MM.1S (cell line): Measurements from ENCODE around the gene AXL.

Experiments
- DNase-seq: peaks from one replicate; pipeline ENCODE4 v3.0.0-alpha.2; 2015
- H2AFZ ChIP-seq: fragments of 300-600 bp; sonication (generic); 2 replicates; pipeline ENCODE4 v1.6.0; 2016; ENCODE audit warnings: antibody characterized with exemption, low read length
- H3F3A ChIP-seq: fragments of 300-600 bp; sonication (generic); 2 replicates; pipeline ENCODE4 v1.6.1; 2016; ENCODE audit warnings: mild to moderate bottlenecking, antibody characterized with exemption, low read length, moderate library complexity, mixed read lengths; ENCODE audit not compliant: insufficient read depth
- H3K27ac ChIP-seq: fragments of 300-600 bp; sonication (generic); 2 replicates; pipeline ENCODE4 v1.5.1; 2016; ENCODE audit warnings: mild to moderate bottlenecking, low read length
- H3K27me3 ChIP-seq: fragments of 300-600 bp; sonication (generic); replicated peaks from 2 replicates; pipeline ENCODE4 v1.6.0; 2016; ENCODE audit warnings: low read length; ENCODE audit not compliant: insufficient read depth
- H3K36me3 ChIP-seq: fragments of 300-600 bp; sonication (generic); replicated peaks from 2 replicates; pipeline ENCODE4 v1.6.1; 2016; ENCODE audit warnings: mild to moderate bottlenecking, low read length, mixed read lengths; ENCODE audit not compliant: insufficient read depth
- H3K4me1 ChIP-seq: fragments of 300-600 bp; sonication (generic); 2 replicates; pipeline ENCODE4 v1.6.1; 2016; ENCODE audit warnings: low read length, mixed read lengths
- H3K4me2 ChIP-seq: fragments of 300-600 bp; sonication (generic); 2 replicates; pipeline ENCODE4 v1.6.0; 2016; ENCODE audit warnings: low read depth, low read length
- H3K4me3 ChIP-seq: fragments of 300-600 bp; sonication (generic); 2 replicates; pipeline ENCODE4 v1.5.1; 2016; ENCODE audit warnings: low read length, mixed read lengths
- H3K79me2 ChIP-seq: fragments of 300-600 bp; sonication (generic); 2 replicates; pipeline ENCODE4 v1.6.1; 2016; ENCODE audit warnings: mixed run types, low read length, mixed read lengths
- H3K9ac ChIP-seq: fragments of 300-600 bp; sonication (generic); 2 replicates; pipeline ENCODE4 v1.6.1; 2016; ENCODE audit warnings: low read length, mixed read lengths
- H3K9me2 ChIP-seq: fragments of 300-600 bp; sonication (generic); replicated peaks from 2 replicates; pipeline ENCODE4 v1.6.1; 2016; ENCODE audit warnings: mild to moderate bottlenecking, low read length, mixed read lengths; ENCODE audit not compliant: insufficient read depth
- H3K9me3 ChIP-seq: fragments of 300-600 bp; sonication (generic); replicated peaks from 2 replicates; pipeline ENCODE4 v1.6.1; 2016; ENCODE audit warnings: mild to moderate bottlenecking, low read length, mixed read lengths; ENCODE audit not compliant: insufficient read depth
- H4K20me1 ChIP-seq: fragments of 300-600 bp; sonication (generic); 2 replicates; pipeline ENCODE4 v1.6.1; 2016; ENCODE audit warnings: mild to moderate bottlenecking, low read length, moderate library complexity, mixed read lengths; ENCODE audit not compliant: insufficient read depth
- EZH2 ChIP-seq: fragments of 300-600 bp; sonication (generic); optimal IDR thresholded peaks from 2 replicates; pipeline ENCODE3; 2017; ENCODE audit warnings: low read depth, mild to moderate bottlenecking, antibody characterized with exemption, low read length, mixed read lengths
- EZH2phosphoT487 ChIP-seq: fragments of 300-600 bp; sonication (generic); IDR thresholded peaks from 2 replicates; pipeline ENCODE4 v1.6.1; 2018; ENCODE audit warnings: antibody characterized with exemption, low read length
- TF ChIP-seq, protein P1 (sequence below): fragments of 300-600 bp; sonication (generic); IDR thresholded peaks from 2 replicates; pipeline ENCODE4 v1.5.1; 2016; ENCODE audit warnings: antibody characterized with exemption, low read length, mixed read lengths

Gene AXL

DNA sequence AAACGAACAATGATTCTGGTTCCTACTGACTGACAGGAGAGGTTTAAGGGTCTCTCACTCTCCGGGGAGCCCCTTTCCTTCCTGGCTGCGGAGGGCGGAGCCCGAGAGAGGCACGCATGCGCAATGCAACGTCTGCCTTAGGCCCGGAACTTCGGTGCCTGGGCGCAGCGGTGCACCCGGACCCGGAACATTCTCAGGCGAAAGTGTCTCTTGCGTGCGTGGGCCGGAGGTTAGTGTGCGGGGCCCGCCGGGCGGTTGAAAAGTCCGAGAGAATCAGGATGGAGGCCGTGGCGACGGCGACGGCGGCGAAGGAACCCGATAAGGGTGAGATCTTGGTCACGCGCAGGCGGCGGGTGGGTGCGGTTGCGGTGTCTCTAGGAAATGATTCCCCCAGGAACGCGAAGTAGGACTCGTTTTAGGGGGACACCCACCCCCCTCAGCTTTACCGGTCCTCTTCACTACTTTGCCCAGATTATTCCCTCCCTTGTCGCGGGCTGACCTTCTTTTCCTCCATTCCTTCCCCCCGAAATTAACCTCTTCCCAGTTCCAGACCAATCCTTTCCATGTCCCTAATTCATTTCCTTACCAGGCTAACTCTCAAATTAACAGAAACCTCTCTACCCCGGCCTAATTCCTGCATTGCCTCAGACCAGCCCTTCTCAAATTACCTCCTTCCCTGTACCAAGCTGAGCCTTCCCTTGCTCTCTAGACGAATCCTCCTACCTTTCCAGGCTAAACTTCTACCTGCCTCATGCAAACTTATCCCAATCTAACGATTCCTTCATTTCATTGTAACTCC is 91.2 kb downstream of the AXL start, which contains the start of gene CCDC97:
Gene CCDC97 (plus strand): TSS at position 140 of the 799 bp plus-strand sequence. CDS start 139 bp downstream, at position 279.
- no peaks in the 10 kb centered on the region for H4K20me1 ChIP-seq
- peaks cover 32% of the 10 kb centered on the region for H3F3A ChIP-seq
- H3K9me3 ChIP-seq, result no peaks in the 10 kb centered on the region
- peak within 1 kb of the TSS; percentile 96 for H3K9ac ChIP-seq
- H3K4me3 ChIP-seq, result peak within 1 kb of the TSS; percentile 94
- H3K4me2 ChIP-seq, result peak within 1 kb of the TSS; percentile 90
- H3K79me2 ChIP-seq, result peaks cover 65% of the 10 kb centered on the region
- no peaks in the 10 kb centered on the region; the same call in 1 of the 2 replicates for H3K36me3 ChIP-seq
- H2AFZ ChIP-seq, result peak within 1 kb of the TSS; percentile 78
- H3K9me2 ChIP-seq, result no peaks in the 10 kb centered on the region
- no peak for TF ChIP-seq EZH2
- TF ChIP-seq, protein P1, sequence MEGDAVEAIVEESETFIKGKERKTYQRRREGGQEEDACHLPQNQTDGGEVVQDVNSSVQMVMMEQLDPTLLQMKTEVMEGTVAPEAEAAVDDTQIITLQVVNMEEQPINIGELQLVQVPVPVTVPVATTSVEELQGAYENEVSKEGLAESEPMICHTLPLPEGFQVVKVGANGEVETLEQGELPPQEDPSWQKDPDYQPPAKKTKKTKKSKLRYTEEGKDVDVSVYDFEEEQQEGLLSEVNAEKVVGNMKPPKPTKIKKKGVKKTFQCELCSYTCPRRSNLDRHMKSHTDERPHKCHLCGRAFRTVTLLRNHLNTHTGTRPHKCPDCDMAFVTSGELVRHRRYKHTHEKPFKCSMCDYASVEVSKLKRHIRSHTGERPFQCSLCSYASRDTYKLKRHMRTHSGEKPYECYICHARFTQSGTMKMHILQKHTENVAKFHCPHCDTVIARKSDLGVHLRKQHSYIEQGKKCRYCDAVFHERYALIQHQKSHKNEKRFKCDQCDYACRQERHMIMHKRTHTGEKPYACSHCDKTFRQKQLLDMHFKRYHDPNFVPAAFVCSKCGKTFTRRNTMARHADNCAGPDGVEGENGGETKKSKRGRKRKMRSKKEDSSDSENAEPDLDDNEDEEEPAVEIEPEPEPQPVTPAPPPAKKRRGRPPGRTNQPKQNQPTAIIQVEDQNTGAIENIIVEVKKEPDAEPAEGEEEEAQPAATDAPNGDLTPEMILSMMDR, result no peak
- TF ChIP-seq EZH2phosphoT487, result no peak
- peak within 1 kb of the TSS; percentile 90; the same call in 1 of the 2 replicates for H3K27ac ChIP-seq
- DNase-seq, result peak; percentile 87
- H3K4me1 ChIP-seq, result peaks cover 36% of the 10 kb centered on the region
- no peaks in the 10 kb centered on the region for H3K27me3 ChIP-seq

DNA sequence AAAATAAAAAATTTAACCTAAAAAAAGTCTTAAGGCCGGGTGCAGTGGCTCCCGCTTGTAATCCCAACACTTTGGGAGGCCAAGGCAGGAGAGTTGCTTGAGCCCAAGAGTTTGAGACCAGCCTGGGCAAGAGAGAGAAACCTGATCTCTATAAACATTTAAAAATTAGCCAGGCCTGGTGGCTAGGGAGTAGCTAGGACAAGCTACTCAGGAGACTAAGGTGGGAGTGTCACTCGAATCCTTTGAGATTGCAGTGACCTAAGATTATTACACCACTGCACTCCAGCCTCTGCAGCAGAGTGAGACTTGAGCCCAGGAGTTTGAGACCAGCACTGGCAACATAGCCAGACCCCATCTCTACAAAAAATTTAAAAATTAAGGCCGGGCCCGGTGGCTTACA is 92.0 kb downstream of the AXL start:
- Histone ChIP-seq H3K9me2 (no peaks in the 10 kb centered on the region), H3K79me2 (peaks cover 70% of the 10 kb centered on the region), H3F3A (peaks cover 32% of the 10 kb centered on the region), H3K27me3 (no peaks in the 10 kb centered on the region), H3K36me3 (no peaks in the 10 kb centered on the region; the same call in 1 of the 2 replicates), H3K27ac (no peak overlapping the region), H4K20me1 (no peaks in the 10 kb centered on the region), H3K9ac (peak overlapping the region; percentile 96; the same call in 1 of the 2 replicates), H3K4me3 (peak overlapping the region; percentile 94), H3K4me1 (peaks cover 32% of the 10 kb centered on the region), H3K4me2 (peak overlapping the region; percentile 90), H3K9me3 (no peaks in the 10 kb centered on the region), H2AFZ (no peak overlapping the region)
- TF ChIP-seq EZH2phosphoT487 (no peak), EZH2 (no peak)
- TF ChIP-seq, protein P1, result no peak
- DNase-seq, result no peak
